H54 (cell line): ENCODE results near the gene DPYSL3.

Experiments used
- DNase-seq: peaks from one replicate; pipeline ENCODE4 v3.0.0; 2011; ENCODE audit warnings: low spot score, mixed read lengths; ENCODE audit not compliant: insufficient read length
- FAIRE-seq: peaks from 3 replicates; lab custom pipeline; 2011; peaks lifted over from hg19 to GRCh38; lab: Jason Lieb, UNC
- POLR2A ChIP-seq: IDR thresholded peaks from 2 replicates; pipeline ENCODE4 v1.6.1; 2011; ENCODE audit warnings: low read depth, mild to moderate bottlenecking, low read length

The DPYSL3 gene

DNA sequence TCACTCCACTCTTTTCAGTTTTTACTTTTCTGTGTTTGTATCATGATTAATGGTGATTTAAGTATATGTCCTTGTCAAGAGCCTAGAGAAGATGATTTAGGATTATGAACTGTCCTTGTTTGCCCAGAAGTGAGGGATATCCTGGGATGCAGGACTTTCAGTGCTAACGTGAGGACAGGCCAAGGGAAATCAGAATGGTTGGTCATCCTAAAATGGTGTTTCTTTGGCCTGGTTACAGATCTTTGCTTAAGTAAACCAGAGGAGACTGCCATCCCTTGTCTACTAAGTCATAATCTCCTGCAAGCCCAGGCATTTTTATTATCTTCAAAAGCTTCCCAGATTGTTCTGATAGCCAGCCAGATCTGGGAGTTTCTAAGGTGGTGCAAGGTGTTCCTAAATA, 22.3 kb upstream of the DPYSL3 start:
- FAIRE-seq (peak; percentile 38), DNase-seq (no peak)
- no peak for TF ChIP-seq POLR2A

DNA sequence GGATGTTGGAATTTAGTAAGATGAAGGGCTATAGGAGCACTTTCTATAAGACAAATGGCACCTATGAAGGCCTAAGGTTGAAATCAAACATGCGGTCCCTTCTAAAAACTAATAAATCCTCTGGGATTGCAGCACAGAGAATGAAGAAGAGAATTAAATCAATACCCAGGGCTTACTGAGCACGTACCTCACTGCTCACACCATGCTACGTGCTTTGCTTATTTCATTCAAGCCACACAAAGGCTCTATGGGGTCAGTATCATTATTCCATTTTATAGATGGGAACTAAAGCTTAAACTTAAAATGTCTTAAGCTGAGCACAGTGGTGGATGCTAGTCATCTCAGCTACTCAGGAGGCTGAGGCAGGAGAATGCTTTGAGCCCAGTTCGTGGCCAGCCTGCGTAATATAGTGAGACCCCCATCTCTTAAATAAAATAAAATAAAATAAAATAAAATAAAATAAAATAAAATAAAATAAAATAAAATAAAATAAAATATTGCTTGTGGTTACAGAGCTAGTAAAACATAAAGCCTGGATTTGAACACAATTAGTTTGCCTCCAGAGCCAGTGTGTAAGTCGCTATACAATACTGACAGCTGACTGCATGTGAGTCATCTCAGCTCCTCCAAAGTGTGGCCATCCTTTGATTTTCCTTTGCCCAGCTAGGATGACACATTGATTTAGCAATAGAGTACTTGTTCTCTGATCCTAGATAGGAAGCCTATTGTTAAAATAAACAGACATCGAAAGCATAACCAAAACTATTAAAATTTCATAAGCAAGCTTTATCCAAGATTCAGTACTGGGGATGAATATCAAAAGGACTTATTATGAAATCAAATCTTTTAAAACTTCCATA, 20.9 kb upstream of the DPYSL3 start:
- DNase-seq: peak; percentile 53

DNA sequence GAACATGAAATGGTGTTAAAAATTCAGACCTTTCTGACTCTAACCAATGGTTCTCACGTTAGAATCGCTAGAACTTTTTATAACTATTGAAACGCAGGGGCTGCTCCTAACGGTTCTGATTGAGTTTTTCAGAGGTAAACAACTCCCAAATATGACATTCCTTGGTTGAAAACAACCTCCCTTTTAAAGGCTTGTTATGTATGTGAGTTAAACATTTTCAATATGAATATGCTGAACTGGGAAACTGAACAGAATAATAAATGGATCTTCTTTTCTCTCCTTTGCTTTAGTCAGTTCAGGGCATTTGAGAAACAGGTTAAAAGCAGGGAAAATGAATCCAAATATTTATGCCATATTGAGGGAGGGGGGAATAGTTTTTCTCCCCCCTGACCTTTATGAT, 13.2 kb upstream of the DPYSL3 start:
- FAIRE-seq (peak; percentile 80), DNase-seq (no peak)
- no peak for TF ChIP-seq POLR2A

More for the DNA sequence above, 20.9 kb upstream of the DPYSL3 start:
- no peak for TF ChIP-seq POLR2A
- peak; percentile 99 for FAIRE-seq

DNA sequence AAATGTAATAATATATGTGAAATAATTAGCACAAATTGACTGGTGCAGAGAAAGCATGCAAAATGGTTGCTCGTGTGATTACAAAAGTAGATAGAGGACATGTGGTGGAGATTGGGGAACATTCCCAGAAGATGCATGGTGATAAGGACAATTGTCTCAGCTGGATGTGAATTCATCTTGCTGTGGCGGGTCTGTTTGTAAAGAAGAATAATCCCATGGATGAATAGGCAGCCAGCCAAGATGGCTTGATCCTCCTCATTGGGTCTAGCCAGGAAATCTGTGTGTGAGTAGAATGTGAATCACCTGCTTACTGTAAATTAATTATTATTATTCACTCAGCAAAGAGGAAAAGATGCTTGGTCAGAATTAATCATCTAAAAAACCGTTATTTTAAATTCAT, 12.6 kb upstream of the DPYSL3 start:
- no peak for TF ChIP-seq POLR2A
- DNase-seq (no peak), FAIRE-seq (peak; percentile 75)

DNA sequence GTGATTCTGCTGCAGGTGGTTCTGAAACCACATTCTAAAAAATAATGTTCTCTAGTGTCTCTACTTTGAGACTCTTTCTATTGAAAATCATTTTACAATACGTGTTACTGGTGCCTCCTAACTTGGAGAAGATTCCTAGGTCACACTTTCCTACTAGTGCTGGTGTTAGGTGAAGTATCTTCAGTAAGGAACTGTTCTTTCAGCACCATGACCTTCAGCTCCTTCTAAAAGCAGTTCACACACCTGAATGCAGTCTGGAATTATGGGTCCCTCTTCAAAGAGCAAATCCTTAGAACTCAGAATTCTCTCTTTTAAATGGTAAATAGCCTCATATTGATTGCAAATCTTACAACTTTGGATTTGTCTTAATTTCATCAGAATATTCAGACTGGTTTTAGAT, 10.6 kb upstream of the DPYSL3 start:
- FAIRE-seq (peak; percentile 80), DNase-seq (no peak)
- no peak for TF ChIP-seq POLR2A

DNA sequence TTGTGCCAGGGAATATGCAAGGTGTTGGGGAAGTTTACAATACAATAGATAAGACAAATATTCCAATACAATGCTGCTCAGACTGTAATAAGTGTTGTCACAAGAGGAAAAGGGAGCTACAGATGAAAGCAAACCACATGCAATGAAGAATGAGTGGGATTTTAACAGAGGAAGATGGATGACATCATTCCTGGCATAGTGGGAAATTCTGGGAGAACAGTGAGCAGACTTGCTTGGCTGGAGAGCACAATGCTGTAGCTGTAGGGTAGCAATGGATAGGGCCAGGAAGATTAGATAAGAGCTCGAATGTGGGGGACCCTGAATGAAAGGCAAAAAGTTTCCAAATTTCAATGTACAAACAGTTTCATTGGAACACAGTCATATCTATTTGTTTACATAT, 9.5 kb upstream of the DPYSL3 start:
- DNase-seq (no peak), FAIRE-seq (no peak)
- no peak for TF ChIP-seq POLR2A

DNA sequence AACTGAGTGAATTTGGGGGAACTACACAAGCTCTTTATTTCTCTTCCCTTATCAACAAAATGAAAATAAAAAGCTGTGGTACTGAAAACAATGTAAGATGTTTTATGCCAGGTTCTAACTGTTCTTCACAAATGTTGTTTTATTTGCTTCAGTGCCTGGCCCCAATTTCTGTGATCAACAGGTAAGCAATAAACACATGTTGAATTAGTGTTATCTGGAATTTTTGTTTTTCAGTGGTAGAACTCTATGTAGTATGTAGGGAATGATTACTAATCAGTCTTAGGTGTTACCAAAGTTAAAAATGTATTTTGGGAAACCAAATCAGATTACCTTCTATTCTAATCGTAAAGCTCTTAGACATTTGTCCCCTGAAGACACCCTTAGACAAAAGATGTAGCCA, 7.5 kb upstream of the DPYSL3 start:
- FAIRE-seq (no peak), DNase-seq (no peak)
- no peak for TF ChIP-seq POLR2A

DNA sequence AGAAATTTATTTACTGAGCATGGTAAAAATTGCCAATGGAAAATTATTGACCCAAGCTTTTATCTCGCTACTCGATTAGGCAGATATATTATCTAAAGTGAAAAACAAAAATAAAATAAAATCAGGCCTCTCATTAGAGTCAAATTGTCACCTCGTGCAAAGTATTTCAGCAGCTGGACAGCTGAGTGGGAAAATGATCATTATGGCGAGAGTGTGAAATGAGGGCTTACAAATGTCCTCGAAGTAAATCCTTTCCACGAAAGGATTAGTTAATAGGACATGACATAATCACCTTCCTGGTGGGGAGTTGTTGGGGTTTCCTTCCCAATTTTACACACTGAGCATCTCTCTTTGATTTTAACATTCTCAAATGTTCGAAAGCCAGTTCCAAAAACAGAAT, 5.4 kb upstream of the DPYSL3 start:
- no peak for FAIRE-seq
- DNase-seq: no peak

DNA sequence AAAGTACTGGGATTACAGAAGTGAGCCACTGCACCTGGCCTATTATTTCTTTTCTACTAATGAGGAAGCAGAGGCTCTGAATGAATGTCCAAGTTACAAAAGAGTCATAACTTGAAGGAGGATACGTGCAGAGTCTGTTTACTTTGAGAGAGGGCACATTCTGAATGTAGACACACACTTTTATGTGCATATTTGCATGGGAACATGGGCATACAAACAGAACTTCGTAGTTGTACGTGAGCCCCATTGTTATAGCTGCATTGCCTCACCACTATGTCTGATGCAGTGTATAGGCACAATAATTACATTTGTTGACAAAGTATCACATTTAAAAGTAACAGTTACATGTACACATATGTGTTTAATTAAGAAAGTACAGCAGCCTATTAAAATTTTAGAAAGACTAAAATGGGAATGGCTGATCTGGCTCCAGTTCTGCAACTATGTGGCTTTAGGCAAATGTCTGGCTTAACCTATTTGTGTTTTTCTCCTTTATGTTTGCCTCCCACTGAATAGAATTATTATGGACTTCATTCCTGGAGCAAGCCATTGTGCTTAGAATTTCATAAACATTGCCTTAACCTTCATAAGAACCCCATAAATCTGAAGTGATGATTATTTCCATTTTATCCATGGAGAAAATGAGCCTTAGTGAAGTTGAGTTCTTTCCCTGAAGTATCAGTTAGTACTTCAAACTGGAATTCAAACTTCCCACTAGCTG, 3.0 kb upstream of the DPYSL3 start:
- TF ChIP-seq POLR2A: no peak
- no peak for DNase-seq
- FAIRE-seq: no peak

More for the DNA sequence above, 5.4 kb upstream of the DPYSL3 start:
- TF ChIP-seq POLR2A: no peak

DNA sequence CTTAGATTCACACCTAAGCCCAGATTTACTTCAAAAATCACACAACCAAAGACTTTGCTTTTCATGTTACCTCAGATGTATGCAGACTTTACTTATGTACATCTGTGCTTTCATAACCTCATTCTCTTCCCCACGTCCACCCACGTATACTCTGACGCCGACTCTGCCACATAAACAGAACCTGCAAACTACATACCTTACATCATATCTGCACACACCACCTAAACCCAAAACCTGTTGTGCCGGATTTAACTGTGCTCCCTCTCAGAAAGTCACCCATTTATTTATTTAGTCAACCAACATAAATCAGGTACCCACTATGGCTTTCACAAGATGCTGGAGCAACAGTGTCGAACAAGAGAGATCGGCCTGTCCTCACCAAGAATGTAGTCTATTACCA, 1.0 kb upstream of the DPYSL3 start:
- no peak for DNase-seq
- no peak for TF ChIP-seq POLR2A
- FAIRE-seq: no peak

DNA sequence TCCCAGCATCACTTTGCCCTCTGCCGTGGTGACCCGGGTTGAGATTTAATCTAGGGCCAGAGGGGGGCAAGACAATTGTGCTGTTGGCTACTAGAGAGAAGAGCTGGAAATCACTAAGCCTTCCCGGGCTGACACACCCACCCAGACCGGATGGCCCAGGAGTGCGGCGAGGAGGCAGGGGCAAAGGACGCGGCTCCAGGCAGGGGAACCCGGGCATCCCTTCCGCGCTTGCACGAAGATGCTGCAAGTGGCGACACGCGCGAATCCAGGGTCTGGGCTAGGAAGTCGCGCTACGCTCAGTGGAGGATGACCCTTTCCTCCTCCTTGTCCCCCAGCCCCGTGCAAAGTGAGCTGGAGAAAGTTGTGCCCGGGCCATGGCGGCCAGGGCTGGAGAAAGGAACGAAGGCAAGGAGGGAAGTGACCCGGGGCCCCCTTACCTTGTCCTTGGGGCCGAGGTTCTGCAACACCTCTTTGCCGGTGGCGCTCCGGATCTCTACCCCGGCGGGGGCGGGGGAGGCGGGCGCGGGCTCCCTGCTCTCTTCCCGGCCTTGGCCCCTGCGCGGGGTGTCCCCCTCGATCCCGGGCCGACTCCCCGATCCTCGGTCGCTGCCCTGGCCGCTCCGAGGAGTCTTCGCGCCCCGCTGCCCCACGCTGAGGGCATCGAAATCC, 693 bp downstream of the DPYSL3 start:
- no peak for TF ChIP-seq POLR2A
- peak; percentile 28 for DNase-seq
- FAIRE-seq: no peak

DNA sequence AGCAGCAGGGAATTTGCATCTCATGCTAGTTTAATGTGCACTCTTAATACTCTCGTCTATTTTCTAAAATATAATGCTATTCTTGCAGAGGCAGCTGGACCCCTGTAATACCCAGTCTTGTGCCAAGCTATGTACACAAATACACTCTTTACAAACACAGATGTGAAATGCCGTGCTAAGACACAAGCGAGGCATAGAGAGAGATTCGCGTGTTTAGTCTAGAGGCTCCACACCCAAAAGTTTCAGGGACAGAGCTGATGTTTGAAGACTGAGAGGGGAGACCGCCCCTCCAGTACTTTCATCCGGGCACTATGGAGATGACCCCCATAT, 1.2 kb downstream of the DPYSL3 start:
- no peak for DNase-seq
- no peak for TF ChIP-seq POLR2A
- FAIRE-seq: no peak

DNA sequence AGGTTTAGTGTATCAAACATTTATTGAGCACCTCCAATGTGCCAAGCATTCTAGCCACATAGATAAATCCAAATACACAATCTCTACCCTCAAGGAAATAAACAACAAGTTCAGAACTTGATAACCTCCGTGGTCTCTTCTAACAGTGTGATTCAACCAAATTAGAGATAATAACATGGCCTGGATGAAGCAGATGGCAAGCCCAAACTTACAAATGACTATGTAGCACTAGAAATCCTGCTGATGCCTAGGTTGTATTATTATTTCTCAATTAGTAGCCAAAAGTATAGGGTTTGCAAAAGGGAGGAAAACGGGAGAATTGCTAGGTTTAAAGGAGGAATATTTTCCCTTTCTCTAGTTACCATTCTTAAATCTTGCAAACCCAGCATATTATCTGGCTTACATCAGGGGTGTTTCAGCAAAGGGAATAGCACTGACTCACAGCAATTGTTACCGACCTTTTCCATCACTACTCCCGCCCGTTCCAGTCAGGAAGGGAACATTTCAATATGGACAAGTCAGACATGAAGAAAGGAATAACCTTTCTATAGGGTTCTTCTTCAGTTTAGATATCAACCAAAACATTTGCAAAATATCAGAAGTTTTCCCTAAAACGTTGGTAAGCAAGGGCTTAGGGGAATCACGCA, 2.3 kb downstream of the DPYSL3 start:
- TF ChIP-seq POLR2A: no peak
- no peak for DNase-seq
- FAIRE-seq: peak; percentile 36

DNA sequence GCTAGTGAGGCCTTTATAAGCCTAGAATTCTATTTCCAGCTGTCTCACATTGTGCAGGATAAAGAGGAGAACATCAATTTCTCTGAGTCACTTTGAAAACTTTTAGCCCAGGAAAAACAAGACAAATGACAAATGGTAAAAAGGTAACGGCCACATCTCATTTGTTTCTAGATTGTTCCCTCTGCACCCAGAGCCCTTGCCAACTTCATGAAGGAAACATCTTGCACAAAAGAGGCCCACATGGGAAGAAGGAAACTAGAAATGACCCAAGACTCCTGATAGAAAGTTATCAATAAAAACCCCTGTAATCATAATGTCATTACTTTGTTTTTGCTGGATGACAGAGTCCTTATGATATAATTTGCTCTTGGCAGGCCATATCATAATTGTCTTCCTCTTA, 5.3 kb downstream of the DPYSL3 start:
- FAIRE-seq (no peak), DNase-seq (no peak)
- no peak for TF ChIP-seq POLR2A
